Hematopoietic multipotent progenitor cell treated with erythropoietin and hydrocortisone succinate and interleukin-3 and kit ligand, for 17 days (in vitro differentiated cells): ENCODE results near the gene AHSA1.

ENCODE experiments used
- DNase-seq: peaks from one replicate; pipeline ENCODE4 v3.0.0-alpha.2; 2015; ENCODE audit warnings: low spot score

Gene AHSA1

DNA sequence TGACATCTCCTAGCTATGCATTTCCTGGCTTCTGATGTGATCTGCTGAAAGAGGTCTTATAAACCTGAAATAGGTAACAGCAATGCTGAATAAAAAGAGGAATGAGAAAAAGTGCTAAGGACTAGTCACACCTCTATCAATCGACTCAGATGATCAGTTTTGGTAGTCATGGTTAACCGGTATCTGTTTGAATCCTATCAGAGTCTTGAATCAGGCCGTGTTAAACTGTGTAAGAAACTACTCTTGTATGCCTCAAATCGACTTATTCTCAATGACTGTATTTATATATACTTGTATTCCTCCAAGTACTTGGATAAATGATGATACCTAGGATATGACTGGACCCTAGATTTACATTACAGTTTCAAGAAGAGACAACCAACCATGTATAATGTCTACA is 51.5 kb downstream of the AHSA1 start:
- DNase-seq = no peak

DNA sequence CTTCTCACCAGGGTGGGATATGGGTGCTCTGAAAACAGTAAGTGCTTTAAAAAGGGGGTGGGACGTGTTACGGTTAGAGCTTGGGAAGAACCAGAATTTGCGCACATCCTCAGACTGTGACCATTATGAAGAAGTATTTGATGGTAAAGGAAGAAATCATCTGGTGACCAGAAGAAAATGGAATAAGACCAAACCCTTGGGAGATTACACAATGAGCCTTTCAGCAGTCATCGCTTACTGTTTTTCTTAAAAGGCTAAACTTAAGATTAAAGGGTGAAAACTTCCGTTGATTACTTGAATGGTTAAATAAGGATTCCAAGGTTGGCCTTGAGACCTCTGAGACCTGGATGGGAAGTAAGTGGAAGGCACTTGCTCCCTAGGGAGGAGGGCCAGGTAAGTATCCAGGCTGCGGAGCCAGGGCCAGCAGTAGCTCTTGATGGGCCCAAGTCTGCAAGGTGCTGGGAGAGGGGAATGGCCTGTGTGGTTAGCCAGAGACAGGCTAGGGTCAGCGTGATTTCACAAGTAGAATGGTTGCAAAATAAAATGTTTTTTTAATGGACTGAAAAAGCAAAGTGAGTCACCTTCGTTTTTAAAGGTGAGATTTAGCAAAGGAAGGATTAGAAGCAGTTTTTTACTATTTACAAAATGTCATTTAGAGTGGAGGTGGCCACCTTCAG is 53.7 kb downstream of the AHSA1 start:
- no peak for DNase-seq

DNA sequence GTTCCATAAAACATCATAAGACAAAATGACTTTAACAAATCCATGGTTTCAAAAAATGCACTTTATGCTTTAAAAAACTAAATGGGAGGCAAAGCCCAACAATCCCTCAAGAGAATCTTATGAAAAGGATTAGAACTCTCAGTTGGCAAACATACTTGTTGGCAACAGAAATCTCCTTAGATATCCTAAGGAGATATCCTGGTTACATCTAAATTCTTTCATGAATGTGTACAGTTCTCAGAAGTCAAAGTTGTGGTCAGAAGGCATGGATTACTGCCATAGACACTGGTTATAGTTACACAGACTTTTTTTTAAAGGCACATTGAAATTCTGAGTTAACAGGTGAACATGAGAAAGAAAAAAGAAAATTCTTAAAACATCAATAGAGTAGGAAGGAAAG is 58.2 kb downstream of the AHSA1 start:
- DNase-seq = no peak
